HG03571 (cell line): ENCODE measurements around the gene BDH1.

Source experiments
- ATAC-seq: cut with Tn5 transposase; IDR thresholded peaks from one replicate; pipeline ENCODE4 v1.9.1; 2021; ENCODE audit not compliant: unreplicated experiment

The BDH1 gene

GRCh38 chr3:197464794-197465193 lies 91.0 kb downstream of the BDH1 start:
- no peak for ATAC-seq

- ATAC-seq, result no peak
Observed at GRCh38 chr3:197463279-197463678, 92.5 kb downstream of the BDH1 start.

DNA sequence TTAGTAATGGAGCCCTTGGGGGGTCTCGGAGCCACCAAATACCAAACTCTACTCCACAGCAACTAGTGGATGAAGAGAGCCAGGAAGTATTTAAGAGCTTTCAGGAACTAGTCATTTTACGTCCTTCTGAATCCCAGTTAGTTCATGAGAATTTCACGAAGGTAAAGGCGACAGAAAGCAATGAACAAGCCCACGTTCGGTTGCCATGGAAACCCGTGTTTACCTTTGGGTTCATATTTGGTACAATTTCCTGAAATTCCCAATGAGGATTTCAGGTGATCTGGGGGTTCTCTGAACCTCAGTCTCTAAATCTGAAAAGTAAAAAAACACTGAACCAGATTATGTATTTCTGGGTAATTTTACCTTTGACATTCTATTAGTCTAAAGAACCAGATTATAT lies 93.0 kb downstream of the BDH1 start:
- ATAC-seq, result no peak

GRCh38 chr3:197460639-197461038 lies 95.1 kb downstream of the BDH1 start:
- ATAC-seq, result no peak

- no peak for ATAC-seq
Observed at GRCh38 chr3:197460002-197460401, 95.8 kb downstream of the BDH1 start.
